Vagina (tissue), 2 donors: Measurements from ENCODE around the gene LSP1. TPM values are rescaled to one million over a fixed set of nuclear protein-coding genes. Genes with fewer than 3 reads are reported as not detected.

ENCODE experiments used
- DNase-seq, 2 donors: peaks; one replicate each; pipeline ENCODE4 v3.0.0-alpha.2; 2017; ENCODE audit errors: extremely low spot score in 2 of 2
- H3K27ac ChIP-seq: fragments of 200-600 bp; sonication (generic); one replicate; pipeline ENCODE4 v1.5.1; 2019
- H3K27me3 ChIP-seq: fragments of 200-600 bp; sonication (generic); one replicate; pipeline ENCODE4 v1.5.1; 2019
- H3K36me3 ChIP-seq, 2 donors: fragments of 200-600 bp; sonication (generic); one replicate each; pipeline ENCODE4 v1.5.1; 2017 to 2019
- H3K4me1 ChIP-seq: fragments of 200-600 bp; sonication (generic); one replicate; pipeline ENCODE4 v1.5.1; 2019
- H3K4me3 ChIP-seq, 2 donors: fragments of 200-600 bp; sonication (generic); 1 replicate in 1 of 2; 2 replicates in 1 of 2; pipeline ENCODE4 v1.5.1; 2016 to 2019
- H3K9me3 ChIP-seq: fragments of 200-600 bp; sonication (generic); one replicate; pipeline ENCODE4 v1.5.1; 2019
- POLR2A ChIP-seq, 2 donors: fragments of 450-650 bp; IDR thresholded peaks; one replicate each; pipeline ENCODE4 v1.6.1; 2017; ENCODE audit warnings: antibody characterized with exemption in 2 of 2, mild to moderate bottlenecking in 2 of 2, moderate library complexity in 2 of 2
- POLR2AphosphoS5 ChIP-seq, 2 donors: sonication (generic); formaldehyde crosslinking; IDR thresholded peaks; one replicate each; pipeline ENCODE4 v1.9.0; 2017; ENCODE audit warnings: antibody characterized with exemption in 2 of 2, mild to moderate bottlenecking in 2 of 2, low read depth in 1 of 2; ENCODE audit not compliant: insufficient read depth in 1 of 2
- intact Hi-C: fragments of 100-400 bp; cut with DNase I; formaldehyde crosslinking; loops from one replicate; pipeline ENCODE4 v1.15.1; 2023
- total RNA-seq: library from RNA; depleted of rRNA; stranded (reverse); fragments of >200 nt; gene quantifications from one replicate; pipeline ENCODE4 v1.2.3, GENCODE V29; 2016
- TF ChIP-seq, protein P1 (sequence below), 3 experiments: fragments of 450-650 bp in 2 of 3; fragments of 200-600 bp in 1 of 3; sonication (generic) in 1 of 3; IDR thresholded peaks; one replicate each; pipeline ENCODE4 v1.5.1; 2017 to 2019; ENCODE audit warnings: antibody characterized with exemption in 3 of 3, mild to moderate bottlenecking in 2 of 3, moderate library complexity in 2 of 3

The LSP1 gene
- total RNA-seq, 1 donor from 2014 or later: 32.7 TPM

DNA sequence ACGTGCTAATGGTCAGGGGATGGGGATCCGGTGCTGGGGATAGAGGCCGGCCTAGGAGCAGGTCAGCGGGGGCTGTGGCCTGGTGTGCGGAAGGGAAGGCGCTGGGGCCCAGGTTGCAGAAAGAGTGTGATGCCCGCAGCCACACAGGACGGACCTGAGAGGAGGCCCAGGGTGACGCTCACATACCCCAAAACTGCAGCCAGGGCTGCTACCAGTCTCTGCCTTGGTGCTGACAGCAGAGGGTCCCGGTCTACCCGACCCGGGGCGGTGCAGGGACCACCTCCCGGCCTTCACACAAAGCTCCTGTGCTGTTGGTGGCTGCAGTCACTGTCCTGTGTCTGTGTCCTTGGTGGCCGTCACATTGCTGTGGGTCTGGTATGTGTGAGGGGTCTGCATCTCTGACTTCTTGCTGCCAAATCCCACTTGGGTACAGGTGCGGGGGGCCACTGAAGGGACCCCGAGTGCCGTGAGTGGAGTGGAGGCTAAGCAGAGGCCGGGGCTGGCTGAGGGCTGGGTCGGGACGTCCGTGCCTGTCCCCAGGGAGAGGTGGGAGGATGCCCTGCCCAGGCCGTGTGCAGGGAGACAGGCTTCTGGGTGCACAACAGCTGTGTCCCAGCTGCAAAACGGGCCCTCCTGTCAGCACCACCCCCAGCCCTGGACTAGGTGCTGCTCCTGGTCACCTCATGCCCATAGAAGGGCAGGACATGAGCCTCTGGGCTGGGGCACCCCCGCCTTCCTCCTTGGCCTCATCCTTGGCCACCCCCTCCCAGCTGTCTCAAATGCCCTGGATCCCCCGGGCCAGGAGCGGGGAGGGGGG lies 1.5 kb downstream of the LSP1 start:
- TF ChIP-seq POLR2AphosphoS5 (IDR thresholded peaks at IDR 0.05; ENCODE audit: insufficient read depth in 1 of 2, low read depth in 1 of 2) (no peak), POLR2A (IDR thresholded peaks at IDR 0.05) (no peak)
- TF ChIP-seq, protein P1, sequence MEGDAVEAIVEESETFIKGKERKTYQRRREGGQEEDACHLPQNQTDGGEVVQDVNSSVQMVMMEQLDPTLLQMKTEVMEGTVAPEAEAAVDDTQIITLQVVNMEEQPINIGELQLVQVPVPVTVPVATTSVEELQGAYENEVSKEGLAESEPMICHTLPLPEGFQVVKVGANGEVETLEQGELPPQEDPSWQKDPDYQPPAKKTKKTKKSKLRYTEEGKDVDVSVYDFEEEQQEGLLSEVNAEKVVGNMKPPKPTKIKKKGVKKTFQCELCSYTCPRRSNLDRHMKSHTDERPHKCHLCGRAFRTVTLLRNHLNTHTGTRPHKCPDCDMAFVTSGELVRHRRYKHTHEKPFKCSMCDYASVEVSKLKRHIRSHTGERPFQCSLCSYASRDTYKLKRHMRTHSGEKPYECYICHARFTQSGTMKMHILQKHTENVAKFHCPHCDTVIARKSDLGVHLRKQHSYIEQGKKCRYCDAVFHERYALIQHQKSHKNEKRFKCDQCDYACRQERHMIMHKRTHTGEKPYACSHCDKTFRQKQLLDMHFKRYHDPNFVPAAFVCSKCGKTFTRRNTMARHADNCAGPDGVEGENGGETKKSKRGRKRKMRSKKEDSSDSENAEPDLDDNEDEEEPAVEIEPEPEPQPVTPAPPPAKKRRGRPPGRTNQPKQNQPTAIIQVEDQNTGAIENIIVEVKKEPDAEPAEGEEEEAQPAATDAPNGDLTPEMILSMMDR (IDR thresholded peaks at IDR 0.05): no peak
- Histone ChIP-seq H3K36me3 (no peaks in the 10 kb centered on the region), H3K4me1 (no peaks in the 10 kb centered on the region), H3K9me3 (no peaks in the 10 kb centered on the region), H3K27ac (no peak overlapping the region), H3K27me3 (no peaks in the 10 kb centered on the region), H3K4me3 (peak overlapping the region; percentile 13 to 32)
- DNase-seq: no peak
- intact Hi-C loops: loop anchor here (10.0 kb wide), 1 partner anchor 1020 kb away; no protein-coding TSS in a partner anchor

DNA sequence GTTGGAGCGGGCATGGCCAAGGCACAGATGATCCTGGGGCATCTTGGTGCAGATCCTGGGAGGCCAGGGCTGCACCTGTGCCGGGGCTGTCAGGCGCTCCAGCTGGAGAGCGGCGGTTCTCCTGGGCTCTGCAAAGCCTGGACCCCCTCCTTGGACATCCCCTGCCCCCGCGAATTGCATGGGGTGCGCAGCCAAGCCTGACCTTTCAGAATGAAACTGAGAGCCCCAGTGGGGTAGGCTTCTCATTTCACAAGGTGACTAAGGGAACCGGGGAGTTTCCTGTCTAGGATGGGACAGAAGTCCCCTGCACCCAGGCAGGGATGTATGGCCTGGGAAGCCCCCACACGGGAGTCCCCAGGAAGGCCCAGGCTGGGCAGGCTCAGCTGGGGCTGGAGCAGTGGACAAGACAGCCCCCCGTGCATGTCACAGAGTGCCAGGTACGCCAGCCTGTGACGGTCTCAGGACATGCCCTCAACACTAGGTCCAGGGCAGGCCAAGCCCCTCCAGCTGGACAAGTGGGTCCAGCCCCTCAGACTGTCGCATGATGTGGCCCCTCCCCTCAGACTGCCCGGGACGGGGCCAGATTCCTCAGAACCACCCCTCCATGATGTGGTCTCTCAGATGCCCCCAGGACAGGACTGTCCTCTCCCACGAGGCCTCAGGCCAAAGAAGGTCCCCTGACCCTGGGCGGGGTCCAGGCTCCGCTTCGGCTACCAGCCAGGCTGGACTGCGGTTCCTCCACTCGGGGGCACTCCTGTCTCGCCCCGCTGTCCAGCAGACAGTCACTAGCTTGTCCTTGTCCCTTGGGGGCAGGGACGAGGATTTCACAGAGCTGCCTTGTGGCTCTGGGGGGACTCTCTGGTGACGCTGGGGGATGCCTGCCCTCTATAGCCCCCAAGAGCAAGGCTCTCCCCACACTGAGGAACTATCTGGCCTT lies 2.3 kb downstream of the LSP1 start:
- Histone ChIP-seq H3K4me1 (no peaks in the 10 kb centered on the region), H3K27ac (no peak overlapping the region), H3K9me3 (no peaks in the 10 kb centered on the region), H3K4me3 (no peak overlapping the region), H3K36me3 (no peaks in the 10 kb centered on the region), H3K27me3 (no peaks in the 10 kb centered on the region)
- intact Hi-C loops: loop anchor here (10.0 kb wide), 1 partner anchor 1020 kb away; no protein-coding TSS in a partner anchor
- TF ChIP-seq POLR2A (IDR thresholded peaks at IDR 0.05): no peak
- no peak for TF ChIP-seq POLR2AphosphoS5 (IDR thresholded peaks at IDR 0.05; ENCODE audit: insufficient read depth in 1 of 2, low read depth in 1 of 2)
- no peak for DNase-seq

DNA sequence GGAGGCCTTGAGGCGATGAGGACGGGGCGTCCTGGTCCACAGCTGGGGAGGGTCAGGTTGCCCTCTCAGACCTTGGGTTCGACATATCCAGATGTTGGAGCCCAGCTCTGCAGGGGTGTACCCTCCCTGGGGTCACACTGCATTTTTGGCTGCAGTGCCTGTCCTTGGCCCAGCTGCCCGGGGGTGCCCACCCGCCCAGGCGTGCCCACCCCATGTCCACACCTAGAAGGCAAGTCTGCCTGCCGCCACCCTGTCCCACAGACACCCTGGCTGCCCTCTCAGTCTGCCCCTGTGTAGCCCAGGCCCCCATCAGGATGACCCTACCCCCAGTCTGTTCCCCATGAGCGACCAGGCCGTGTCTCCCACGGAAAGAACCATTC lies 3.0 kb downstream of the LSP1 start:
- TF ChIP-seq POLR2A (IDR thresholded peaks at IDR 0.05) (no peak), POLR2AphosphoS5 (IDR thresholded peaks at IDR 0.05; ENCODE audit: insufficient read depth in 1 of 2, low read depth in 1 of 2) (no peak)
- TF ChIP-seq, protein P1 (IDR thresholded peaks at IDR 0.05): no peak
- Histone ChIP-seq H3K9me3 (no peaks in the 10 kb centered on the region), H3K4me1 (no peaks in the 10 kb centered on the region), H3K27me3 (no peaks in the 10 kb centered on the region), H3K27ac (no peak overlapping the region), H3K4me3 (no peak overlapping the region), H3K36me3 (no peaks in the 10 kb centered on the region)
- intact Hi-C loops: loop anchor here (10.0 kb wide), 1 partner anchor 1019 kb away; no protein-coding TSS in a partner anchor
- no peak for DNase-seq

DNA sequence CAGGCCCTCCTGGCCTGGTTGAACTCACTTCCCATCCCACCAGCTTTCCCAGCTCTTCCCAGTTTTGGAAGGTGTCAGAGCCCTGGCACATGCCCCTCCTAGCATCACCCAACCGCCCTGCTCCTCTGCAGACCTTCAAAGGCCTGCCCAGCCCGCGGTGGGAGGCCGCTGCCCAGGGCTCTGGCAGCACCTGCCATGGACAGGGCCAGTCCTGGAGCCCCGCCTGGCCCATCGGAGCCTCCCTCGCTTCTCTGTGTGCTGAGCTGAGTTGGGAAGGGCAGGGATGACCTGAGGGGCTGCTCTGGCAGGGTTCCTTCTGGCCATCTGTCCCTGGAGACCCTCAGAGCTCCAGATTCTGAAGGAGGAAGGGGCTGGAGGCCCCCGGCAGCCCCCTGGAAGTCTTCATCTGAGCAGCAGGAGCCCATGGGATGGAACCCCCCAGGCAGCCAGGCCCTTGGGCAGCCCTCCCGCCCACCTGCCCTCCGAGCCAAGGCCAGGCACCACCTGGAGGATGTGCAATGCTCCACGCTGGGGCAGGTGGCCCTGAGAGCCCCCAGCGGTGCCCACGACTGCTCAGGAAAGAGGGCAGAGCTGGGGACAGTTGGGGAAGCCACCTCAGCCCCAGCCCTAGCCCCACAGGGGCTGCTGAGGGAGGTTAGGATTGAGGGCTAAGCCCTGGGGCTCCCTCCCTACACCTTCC lies 3.6 kb downstream of the LSP1 start:
- no peak overlapping the region for H3K27ac ChIP-seq
- intact Hi-C loops: loop anchor here (10.0 kb wide), 1 partner anchor 1018 kb away; no protein-coding TSS in a partner anchor
- H3K9me3 ChIP-seq: no peaks in the 10 kb centered on the region
- H3K4me3 ChIP-seq: no peak overlapping the region
- TF ChIP-seq POLR2AphosphoS5 (IDR thresholded peaks at IDR 0.05; ENCODE audit: insufficient read depth in 1 of 2, low read depth in 1 of 2): no peak
- TF ChIP-seq, protein P1 (IDR thresholded peaks at IDR 0.05): no peak
- no peak for TF ChIP-seq POLR2A (IDR thresholded peaks at IDR 0.05)
- DNase-seq: no peak
- no peaks in the 10 kb centered on the region for H3K36me3 ChIP-seq
- no peaks in the 10 kb centered on the region for H3K4me1 ChIP-seq
- no peaks in the 10 kb centered on the region for H3K27me3 ChIP-seq

DNA sequence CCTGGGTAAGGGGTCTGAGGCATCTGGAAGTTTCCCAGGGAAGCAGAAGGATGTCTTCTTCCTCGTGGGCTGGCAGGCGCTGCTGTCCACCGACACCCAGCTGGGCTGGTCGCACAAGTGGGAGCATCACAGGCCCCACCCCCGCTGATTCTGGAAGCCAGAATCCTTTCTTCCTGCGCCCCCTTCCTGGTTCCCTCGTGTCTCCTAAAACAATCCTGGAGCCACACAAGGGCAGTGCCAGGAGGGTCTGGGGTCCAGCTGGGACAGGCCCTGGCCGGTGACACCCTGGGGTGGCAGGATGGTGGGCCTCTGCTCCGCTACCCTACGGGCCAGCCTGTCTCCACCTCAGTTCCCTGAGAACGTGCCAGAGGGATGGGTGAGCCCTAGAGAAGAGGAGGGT lies 4.2 kb downstream of the LSP1 start:
- Histone ChIP-seq H3K27me3 (no peaks in the 10 kb centered on the region), H3K36me3 (no peaks in the 10 kb centered on the region), H3K27ac (no peak overlapping the region), H3K9me3 (no peaks in the 10 kb centered on the region), H3K4me1 (no peaks in the 10 kb centered on the region), H3K4me3 (no peak overlapping the region)
- DNase-seq: no peak
- intact Hi-C loops: loop anchor here (10.0 kb wide), 1 partner anchor 1018 kb away; no protein-coding TSS in a partner anchor
- no peak for TF ChIP-seq POLR2AphosphoS5 (IDR thresholded peaks at IDR 0.05; ENCODE audit: insufficient read depth in 1 of 2, low read depth in 1 of 2)
- no peak for TF ChIP-seq POLR2A (IDR thresholded peaks at IDR 0.05)
- TF ChIP-seq, protein P1 (IDR thresholded peaks at IDR 0.05): no peak
